Hepatocyte (in vitro differentiated cells): ENCODE data around the gene SHISAL1. TPM values are rescaled to one million over a fixed set of nuclear protein-coding genes. Genes with fewer than 3 reads are reported as not detected.

Experiments used
- DNase-seq: peaks from one replicate; pipeline ENCODE4 v3.0.0-alpha.2; 2016; ENCODE audit warnings: low spot score
- H2AFZ ChIP-seq: fragments of 200-600 bp; sonication (generic); 2 replicates; pipeline ENCODE4 v1.6.0; 2016; ENCODE audit warnings: antibody characterized with exemption, mild to moderate bottlenecking
- H3K27ac ChIP-seq: fragments of 200-600 bp; sonication (generic); 2 replicates; pipeline ENCODE4 v1.5.1; 2016; ENCODE audit warnings: mild to moderate bottlenecking
- H3K27me3 ChIP-seq: fragments of 200-600 bp; sonication (generic); 2 replicates; pipeline ENCODE4 v1.6.1; 2016
- H3K36me3 ChIP-seq: fragments of 200-600 bp; sonication (generic); replicated peaks from 2 replicates; pipeline ENCODE4 v1.5.1; 2016; ENCODE audit warnings: low read depth; ENCODE audit not compliant: insufficient read depth
- H3K4me1 ChIP-seq: fragments of 200-600 bp; sonication (generic); 2 replicates; pipeline ENCODE4 v1.5.1; 2016; ENCODE audit warnings: mild to moderate bottlenecking, moderate library complexity; ENCODE audit not compliant: insufficient read depth
- H3K4me2 ChIP-seq: fragments of 200-600 bp; sonication (generic); 2 replicates; pipeline ENCODE4 v1.6.0; 2016
- H3K4me3 ChIP-seq: fragments of 200-600 bp; sonication (generic); 2 replicates; pipeline ENCODE4 v1.5.1; 2016; ENCODE audit warnings: mild to moderate bottlenecking
- H3K79me2 ChIP-seq: fragments of 200-600 bp; sonication (generic); 2 replicates; pipeline ENCODE4 v1.6.0; 2017; ENCODE audit warnings: mild to moderate bottlenecking
- H3K9me2 ChIP-seq: fragments of 200-600 bp; sonication (generic); replicated peaks from 2 replicates; pipeline ENCODE4 v1.6.0; 2017; ENCODE audit warnings: mild to moderate bottlenecking; ENCODE audit not compliant: insufficient read depth
- H3K9me3 ChIP-seq: fragments of 200-600 bp; sonication (generic); 2 replicates; pipeline ENCODE4 v1.5.1; 2016; ENCODE audit warnings: low read depth, mild to moderate bottlenecking
- H4K20me1 ChIP-seq: fragments of 200-600 bp; sonication (generic); 2 replicates; pipeline ENCODE4 v1.6.0; 2016; ENCODE audit warnings: mild to moderate bottlenecking; ENCODE audit not compliant: insufficient read depth, poor library complexity, severe bottlenecking
- CTCF ChIP-seq: fragments of 200-600 bp; sonication (generic); IDR thresholded peaks from 2 replicates; pipeline ENCODE4 v1.5.1; 2016; ENCODE audit warnings: antibody characterized with exemption, mild to moderate bottlenecking; ENCODE audit not compliant: poor library complexity
- EZH2 ChIP-seq: fragments of 200-600 bp; sonication (generic); IDR thresholded peaks from 2 replicates; pipeline ENCODE4 v1.6.1; 2016; ENCODE audit warnings: antibody characterized with exemption, mild to moderate bottlenecking, borderline replicate concordance
- EZH2phosphoT487 ChIP-seq: fragments of 200-600 bp; sonication (generic); IDR thresholded peaks from one replicate; pipeline ENCODE4 v1.6.1; 2018; ENCODE audit warnings: antibody characterized with exemption, mild to moderate bottlenecking, low read depth, moderate library complexity; ENCODE audit not compliant: unreplicated experiment, severe bottlenecking
- WGBS: methylation state at CpG from one replicate; pipeline ENCODE4 v1.1.6; 2016; ENCODE audit warnings: low lambda C conversion rate; ENCODE audit errors: missing lambda C conversion rate; 5-methylcytosine and 5-hydroxymethylcytosine counted together
- polyA plus RNA-seq: library from polyadenylated mRNA; unstranded; fragments of >200 nt; fragmentation: Nextera tagmentation; extraction: Ambion mirVana; gene quantifications from 2 replicates; pipeline ENCODE4 v1.2.1, GENCODE V29; 2016
- total RNA-seq: library from RNA; depleted of rRNA; stranded (reverse); fragments of >200 nt; gene quantifications from 2 replicates; pipeline ENCODE4 v1.2.3, GENCODE V29; 2014

SHISAL1 gene
- total and polyA plus RNA-seq, 2 experiments from 2014 or later = 0.66 to 2.4 TPM

- Histone ChIP-seq H3K9me2 (no peaks in the 10 kb centered on the region), H3K27me3 (no peaks in the 10 kb centered on the region), H4K20me1 (no peaks in the 10 kb centered on the region), H3K4me2 (no peak overlapping the region), H3K27ac (peak overlapping the region; percentile 40), H3K4me3 (no peak overlapping the region), H3K4me1 (no peaks in the 10 kb centered on the region), H2AFZ (no peak overlapping the region), H3K79me2 (no peaks in the 10 kb centered on the region), H3K9me3 (no peaks in the 10 kb centered on the region), H3K36me3 (no peaks in the 10 kb centered on the region)
- TF ChIP-seq EZH2phosphoT487 (no peak), EZH2 (no peak), CTCF (no peak)
- no peak for DNase-seq
- 56% methylated on average over 5 of the region's 5 CpGs for WGBS
Observed at GRCh38 chr22:44273175-44273574, 39.6 kb downstream of the SHISAL1 start.

GRCh38 chr22:44272401-44272771, 40.4 kb downstream of the SHISAL1 start:
- DNase-seq = no peak
- Histone ChIP-seq H4K20me1 (no peaks in the 10 kb centered on the region), H3K27me3 (no peaks in the 10 kb centered on the region), H3K4me1 (no peaks in the 10 kb centered on the region), H3K4me3 (no peak overlapping the region), H3K9me2 (no peaks in the 10 kb centered on the region), H3K9me3 (no peaks in the 10 kb centered on the region), H3K79me2 (no peaks in the 10 kb centered on the region), H2AFZ (no peak overlapping the region), H3K36me3 (no peaks in the 10 kb centered on the region), H3K27ac (peak overlapping the region; percentile 40), H3K4me2 (no peak overlapping the region)
- TF ChIP-seq EZH2phosphoT487 (no peak), EZH2 (no peak)
- 55% methylated on average over 5 of the region's 5 CpGs for WGBS

- H3K4me2 ChIP-seq = no peak overlapping the region
- H3K27me3 ChIP-seq = no peaks in the 10 kb centered on the region
- WGBS = 85% methylated on average over 11 of the region's 11 CpGs
- H3K36me3 ChIP-seq = no peaks in the 10 kb centered on the region
- TF ChIP-seq EZH2phosphoT487 (no peak), CTCF (no peak), EZH2 (no peak)
- no peaks in the 10 kb centered on the region for H3K79me2 ChIP-seq
- peaks cover 4% of the 10 kb centered on the region for H3K4me1 ChIP-seq
- H3K9me3 ChIP-seq = no peaks in the 10 kb centered on the region
- no peaks in the 10 kb centered on the region for H3K9me2 ChIP-seq
- DNase-seq = no peak
- H3K27ac ChIP-seq = no peak overlapping the region
- H2AFZ ChIP-seq = no peak overlapping the region
- no peaks in the 10 kb centered on the region for H4K20me1 ChIP-seq
- no peak overlapping the region for H3K4me3 ChIP-seq
Observed at GRCh38 chr22:44271732-44272400, 40.9 kb downstream of the SHISAL1 start.

GRCh38 chr22:44271010-44271500, 41.7 kb downstream of the SHISAL1 start:
- Histone ChIP-seq H3K79me2 (no peaks in the 10 kb centered on the region), H3K9me3 (no peaks in the 10 kb centered on the region), H2AFZ (no peak overlapping the region), H3K4me3 (no peak overlapping the region), H3K4me2 (no peak overlapping the region), H3K36me3 (no peaks in the 10 kb centered on the region), H3K9me2 (no peaks in the 10 kb centered on the region), H3K27me3 (no peaks in the 10 kb centered on the region), H3K4me1 (peaks cover 7% of the 10 kb centered on the region), H3K27ac (no peak overlapping the region), H4K20me1 (no peaks in the 10 kb centered on the region)
- DNase-seq = no peak
- no peak for TF ChIP-seq EZH2
- no peak for TF ChIP-seq EZH2phosphoT487
- no peak for TF ChIP-seq CTCF
